GM18873 (cell line): ENCODE data around the gene TNP1.

Source experiments
- ATAC-seq: cut with Tn5 transposase; IDR thresholded peaks from one replicate; pipeline ENCODE4 v1.9.1; 2021; ENCODE audit warnings: mild to moderate bottlenecking, moderate library complexity, moderate number of reproducible peaks; ENCODE audit not compliant: unreplicated experiment, low FRiP score

TNP1 gene

DNA sequence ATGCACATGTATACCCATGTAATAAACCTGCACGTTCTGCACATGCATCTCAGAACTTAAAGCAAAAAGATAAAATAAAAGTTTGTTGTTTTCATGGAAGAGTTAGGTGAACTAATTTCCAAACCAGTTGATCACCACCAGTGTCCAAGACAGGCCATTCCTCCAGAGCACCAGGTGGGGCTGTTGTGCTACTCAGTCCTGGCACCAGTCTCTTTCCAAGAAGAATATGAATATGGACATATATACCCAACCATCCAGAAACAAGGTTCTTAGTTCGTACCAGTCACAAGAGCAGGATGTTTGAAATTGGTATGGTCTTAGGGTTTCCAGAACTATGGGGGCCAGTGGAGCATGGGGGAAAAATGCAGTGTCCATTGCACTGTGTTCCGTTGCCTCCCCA lies 17.2 kb upstream of the TNP1 start:
- ATAC-seq: no peak

DNA sequence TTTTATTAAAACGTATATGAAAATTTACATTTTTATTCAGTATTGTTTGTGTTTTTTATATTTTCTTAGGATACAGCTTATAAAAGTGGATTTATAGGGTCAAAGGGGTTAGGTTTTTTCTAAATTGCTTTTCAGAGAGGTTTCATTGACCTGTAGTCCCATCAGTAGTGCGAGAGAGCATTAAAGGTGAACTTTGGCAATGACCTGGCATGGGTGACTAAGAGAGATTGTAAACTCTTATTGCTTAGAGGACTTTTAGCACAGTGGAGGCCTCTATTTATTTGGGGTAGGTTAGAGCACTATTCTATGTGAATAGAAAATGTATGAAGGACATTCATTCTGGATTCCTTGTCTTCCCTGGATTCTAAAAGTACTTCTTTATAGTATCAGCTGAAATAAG lies 16.0 kb upstream of the TNP1 start:
- no peak for ATAC-seq

DNA sequence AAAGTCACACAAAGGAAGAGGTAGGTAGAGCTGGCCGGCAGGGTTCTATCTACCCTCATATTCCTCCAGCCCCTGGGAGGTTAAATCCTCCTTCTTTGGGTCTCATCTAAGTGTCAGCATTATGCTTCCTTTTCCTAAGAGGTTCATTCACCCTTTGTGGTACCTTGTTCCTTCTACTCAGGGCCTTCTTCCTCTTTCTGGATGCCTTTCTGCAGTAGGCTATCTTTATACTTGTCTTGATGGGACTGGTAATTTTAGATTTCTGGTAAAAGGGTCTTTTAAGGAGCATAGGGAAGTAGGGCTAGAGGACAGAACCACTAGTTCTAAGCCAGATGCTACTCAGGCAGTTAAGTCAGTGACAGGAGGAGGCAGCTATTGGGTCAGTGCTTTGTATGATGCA lies 13.7 kb upstream of the TNP1 start:
- no peak for ATAC-seq

DNA sequence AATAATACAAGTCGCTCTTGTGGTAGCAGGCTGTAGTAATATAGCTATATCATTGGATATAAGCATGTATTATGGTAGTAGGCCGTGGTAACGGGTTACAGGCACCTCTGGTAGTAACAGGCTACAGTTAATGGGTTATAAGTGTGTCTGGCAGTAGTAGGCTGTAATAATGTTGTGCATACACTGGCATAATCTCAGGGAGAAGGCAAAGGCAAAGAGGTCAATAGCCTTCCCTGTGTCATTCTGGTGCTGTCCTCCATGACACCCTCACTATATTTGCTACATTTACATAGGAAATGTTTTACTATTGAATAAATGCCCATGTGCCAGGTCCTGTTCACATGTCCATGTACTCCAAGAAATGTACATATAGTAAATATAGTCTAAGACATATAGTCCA lies 12.8 kb upstream of the TNP1 start:
- ATAC-seq: no peak

DNA sequence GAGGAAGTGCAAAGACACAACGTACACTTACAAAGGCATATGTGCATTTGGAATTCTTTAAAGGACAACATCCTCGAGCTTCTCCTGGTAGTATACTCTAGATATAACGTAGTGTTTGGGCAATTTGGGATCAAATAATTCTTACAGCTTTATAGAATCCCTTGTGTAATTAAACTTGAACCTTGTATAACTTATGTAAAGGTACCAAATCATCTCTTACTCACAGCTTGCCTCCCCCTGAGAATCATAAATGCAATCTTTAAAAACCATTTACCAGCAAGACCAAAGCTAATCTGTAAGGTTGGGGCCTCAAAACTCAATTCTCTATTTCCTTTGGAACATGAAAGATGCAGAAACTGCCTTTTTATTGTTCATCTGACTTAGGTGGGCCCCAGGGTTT lies 12.2 kb upstream of the TNP1 start:
- ATAC-seq: no peak

DNA sequence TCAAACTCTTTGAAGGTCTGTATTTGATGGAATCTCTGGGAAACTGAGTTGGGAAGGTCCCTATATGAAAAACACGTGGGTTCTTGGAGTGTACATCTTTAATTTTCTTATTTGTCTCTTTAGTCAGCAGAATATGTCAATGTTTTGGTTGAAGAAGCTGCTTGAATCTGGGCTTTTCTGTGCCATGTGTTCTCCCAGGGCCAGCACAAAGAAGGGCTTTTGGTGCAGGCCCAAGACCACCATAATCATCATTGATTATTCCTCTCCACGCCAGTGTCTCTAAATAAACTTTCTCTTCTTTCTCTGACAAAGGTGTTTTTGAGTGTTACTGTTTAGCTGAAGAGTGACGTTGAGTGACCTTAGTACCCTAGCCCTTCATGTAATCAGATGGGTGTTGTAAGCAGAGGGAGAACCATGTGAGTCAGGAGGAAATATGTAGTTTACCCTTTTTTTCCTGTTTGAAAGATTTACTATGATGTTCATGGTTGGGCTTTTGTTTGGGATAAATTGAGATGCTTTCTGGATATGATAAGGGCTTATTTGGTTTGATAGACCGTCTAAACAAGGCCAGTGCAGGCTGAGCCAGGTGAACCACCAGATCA lies 11.6 kb upstream of the TNP1 start:
- no peak for ATAC-seq

DNA sequence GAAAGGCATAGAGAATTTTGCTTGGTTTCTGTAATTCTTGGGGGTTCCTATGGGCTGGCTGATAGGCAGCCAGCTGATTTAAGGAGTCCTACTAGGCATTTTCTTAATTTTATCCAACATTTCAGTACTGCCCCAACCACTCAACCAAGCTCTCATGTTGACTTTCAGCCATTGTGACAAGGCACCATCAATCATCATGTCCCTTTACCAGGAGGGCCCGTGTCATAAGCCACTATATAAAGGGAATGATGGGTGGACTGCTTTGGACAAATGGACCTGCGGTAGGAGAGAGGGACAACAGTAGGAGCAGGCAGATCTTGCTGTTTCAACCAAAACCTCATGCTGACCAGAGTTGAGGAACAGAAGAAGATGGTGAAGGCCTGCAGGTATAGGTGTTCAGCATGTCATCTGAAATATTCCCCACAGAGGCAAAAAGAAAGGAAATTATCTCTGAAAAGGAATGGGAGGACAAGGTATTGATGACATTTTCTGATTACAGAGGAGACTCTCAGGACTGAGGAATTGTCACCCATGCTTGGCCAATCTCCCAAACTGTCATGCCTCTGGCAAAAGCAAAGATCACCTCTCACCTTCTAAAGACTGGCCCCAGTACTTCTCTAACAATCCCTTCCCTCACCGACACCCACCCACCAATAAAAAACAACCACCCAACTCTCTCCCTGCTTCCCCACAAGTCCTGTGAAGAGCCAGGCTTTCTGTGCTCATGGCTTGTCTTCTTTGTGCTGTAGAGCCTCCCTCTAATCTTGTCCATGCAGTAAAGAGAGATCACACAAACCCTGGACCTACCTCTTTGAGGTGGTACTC lies 10.9 kb upstream of the TNP1 start:
- no peak for ATAC-seq

DNA sequence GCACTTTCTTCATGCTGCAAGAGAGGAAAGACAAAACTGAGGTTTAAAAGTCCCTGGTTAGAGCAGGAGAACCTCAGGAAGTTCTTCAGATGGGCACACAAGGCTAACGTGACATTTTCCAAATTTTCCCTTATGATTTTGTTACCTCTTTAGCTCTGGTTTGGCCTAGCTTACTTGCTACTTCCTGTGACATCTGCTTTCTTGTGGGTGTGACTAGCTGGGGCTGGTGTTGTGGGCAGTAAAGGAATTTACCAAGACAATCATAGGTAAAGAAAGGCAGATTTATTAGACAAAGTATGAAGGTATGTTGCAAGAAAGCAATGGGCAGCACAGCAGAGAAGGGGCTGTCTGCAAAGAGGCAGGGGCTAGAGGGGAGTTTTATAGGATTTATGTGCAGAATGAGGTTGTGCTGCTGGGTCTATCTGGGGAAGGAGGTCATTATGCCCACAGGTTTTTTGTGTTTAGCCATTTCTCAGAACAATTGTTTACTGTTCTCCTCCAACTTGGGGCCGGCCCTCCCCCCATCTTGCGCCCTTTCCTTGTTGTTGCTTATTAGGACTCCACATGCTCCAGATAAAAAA lies 6.7 kb upstream of the TNP1 start:
- no peak for ATAC-seq

DNA sequence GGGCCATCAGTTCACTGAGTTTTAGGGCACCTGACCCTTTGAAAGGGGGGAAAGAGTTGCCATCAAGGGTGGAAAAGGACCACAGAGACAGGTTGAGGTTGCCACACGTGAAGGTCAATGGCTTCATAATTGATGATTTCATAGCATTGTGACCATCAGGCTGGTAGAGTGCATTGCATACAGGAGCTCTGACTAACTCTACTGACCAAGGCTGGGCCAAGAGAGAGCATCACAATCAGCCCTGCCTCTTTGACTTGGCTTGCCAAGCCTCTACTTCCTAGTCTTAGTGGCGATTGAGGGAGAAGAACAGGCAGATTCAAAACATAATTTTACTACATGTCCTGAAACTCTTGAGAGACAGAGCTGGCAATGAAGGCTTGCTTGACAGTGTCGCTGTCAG lies 5.8 kb upstream of the TNP1 start:
- ATAC-seq: no peak

DNA sequence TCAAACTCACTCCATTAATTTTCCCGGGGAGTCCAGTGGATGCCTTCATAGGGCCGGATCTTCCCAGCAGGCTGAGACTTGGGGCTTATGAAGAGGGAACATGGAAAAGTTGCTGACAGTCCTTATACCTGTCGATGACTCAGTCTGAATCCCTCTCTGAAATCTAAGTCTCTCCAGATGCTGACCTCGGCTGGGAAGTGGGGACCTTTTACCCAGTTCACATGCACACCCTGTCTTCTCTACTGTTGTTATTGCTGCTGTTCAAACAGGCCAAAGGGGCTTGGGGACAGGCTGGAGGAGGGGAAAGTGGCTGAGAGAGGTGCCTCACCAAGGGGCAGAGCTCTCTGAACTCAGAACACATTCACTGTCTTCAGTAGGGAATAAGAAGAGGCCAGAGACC lies 4.1 kb upstream of the TNP1 start:
- no peak for ATAC-seq

DNA sequence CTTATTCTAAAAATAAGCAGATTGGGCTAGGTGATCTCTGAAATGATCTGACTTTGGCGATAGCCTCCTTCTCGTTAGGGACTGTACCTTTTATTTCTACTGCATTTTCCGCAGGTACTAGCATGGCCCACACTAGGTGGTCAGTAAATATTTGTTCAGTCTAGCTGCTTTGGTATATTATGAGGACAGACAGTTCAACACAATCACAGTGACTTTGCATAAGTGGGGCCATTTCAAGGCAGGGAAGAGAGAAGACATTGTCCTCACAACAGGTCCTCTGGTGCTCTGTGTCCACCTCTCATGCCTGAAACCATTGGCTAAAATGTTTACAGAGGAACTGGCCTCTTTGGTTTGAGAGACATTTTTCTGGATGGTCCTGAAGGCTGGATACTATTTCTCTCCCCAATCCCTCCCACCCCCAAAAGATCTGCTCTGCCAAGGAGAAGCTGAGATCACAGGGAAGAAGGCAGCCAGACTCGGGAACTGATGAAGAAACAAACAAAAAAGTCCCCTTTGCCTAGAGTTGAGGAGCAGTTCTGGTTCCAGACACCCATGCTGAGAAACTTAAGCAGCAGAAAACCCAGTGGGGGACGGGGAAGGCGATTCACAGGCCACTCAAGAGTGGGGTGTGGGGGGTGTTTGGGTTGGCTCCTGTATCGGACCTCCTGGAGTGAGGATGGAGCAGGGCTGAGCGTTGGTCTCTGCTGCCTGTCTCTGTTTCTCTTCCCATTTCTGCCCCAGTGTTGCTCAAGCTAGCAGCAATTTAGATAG lies 2.9 kb upstream of the TNP1 start:
- ATAC-seq: no peak

DNA sequence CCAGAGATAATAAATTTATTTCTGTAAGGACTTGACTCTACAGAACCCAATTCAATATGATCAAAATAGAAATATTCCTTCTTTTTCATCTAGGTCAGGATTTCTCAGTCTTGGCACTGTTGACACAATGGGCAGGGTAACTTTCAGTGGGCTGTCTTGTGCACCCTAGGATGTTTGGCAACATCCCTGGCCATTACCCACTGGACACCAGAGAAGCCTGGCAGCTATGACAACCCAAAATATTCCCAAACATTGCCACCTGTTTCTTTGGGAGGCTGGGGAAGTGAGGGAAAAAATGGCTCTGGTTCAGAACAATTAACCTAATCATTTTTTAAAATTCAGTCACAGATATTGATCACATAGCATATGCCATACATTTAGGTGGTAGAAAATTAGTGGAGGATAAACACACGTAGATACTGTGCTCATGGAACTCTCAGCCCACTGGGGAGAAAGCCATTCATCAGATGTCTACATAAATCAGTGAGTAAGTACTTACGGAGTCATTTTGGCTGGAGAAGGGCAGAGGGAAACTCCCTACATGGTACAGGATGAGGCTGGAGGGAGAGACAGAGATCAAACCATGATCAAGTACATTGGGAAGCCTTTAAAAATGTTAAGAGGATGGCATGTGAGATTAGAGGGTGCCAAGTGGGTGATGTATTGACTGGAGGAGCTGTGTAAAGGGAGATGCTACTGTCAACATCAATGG lies 718 bp upstream of the TNP1 start:
- ATAC-seq: no peak

DNA sequence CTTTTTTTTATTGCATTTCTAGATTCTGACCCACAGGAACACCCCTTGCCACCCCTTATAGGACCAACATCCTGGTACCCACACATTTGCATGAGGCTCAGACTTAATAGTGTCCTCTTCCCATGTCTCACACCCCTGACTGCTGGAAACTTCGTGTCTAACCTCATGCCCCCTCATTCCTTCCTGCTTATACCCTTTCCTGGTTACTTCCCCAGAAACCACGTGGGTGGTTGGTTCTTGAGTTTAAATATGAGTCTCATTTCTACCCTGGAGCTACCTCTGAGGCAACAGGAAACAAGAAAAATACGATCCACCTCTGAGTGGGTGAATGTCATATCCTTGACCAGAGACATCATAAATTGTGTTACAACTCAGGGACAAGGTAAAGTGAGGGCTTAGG lies 1.6 kb downstream of the TNP1 start:
- no peak for ATAC-seq

DNA sequence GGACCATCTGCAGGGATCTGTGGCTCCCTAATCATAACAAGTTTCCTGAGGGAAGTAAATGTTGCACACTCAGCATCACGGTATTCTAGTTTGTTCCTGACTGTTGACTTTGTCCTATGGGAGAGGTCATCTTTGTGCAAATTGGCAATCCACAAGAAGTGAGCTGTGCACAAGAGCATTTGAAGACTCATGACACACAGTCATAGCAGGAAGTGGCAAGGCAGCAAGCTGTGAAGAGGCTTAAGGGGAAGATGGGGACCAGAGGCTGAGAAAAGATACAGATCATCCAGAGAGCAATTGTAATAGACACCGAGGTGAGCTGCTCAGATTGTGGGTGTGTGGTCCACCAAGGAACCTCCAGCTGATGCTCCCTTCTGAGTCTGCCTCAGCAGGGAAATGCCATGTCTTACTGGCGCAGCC lies 2.7 kb downstream of the TNP1 start:
- no peak for ATAC-seq

DNA sequence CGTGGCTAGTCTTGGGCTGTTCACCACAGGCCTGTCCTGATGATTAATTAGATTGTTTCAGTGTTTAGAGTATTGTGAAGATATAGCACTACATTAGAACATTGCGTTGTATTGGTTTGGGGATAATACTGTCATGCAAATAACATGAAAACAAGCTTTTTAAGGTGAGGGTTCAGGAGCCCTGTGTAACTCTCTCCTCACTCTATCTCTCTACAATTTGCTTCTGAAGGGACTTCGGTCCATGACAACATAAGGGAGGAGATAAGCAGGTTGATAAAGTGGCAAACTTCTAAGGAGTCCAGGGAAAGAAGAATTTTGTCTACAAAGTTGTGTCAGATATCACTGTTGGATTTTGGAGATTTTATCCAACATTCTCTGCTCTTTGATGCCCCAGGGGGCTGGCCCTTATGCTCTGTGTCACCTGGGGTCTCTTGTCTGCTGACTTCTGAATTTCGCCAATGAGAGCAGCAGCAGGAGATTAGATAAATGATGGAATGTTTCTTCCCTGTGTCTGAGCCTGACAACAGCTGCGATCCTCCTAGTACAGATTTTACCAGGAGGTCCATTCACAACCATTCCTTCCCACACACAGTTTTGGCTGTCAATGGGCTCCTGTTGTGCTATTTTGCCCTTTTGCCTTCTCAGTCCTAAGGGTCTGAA lies 3.3 kb downstream of the TNP1 start:
- ATAC-seq: no peak

DNA sequence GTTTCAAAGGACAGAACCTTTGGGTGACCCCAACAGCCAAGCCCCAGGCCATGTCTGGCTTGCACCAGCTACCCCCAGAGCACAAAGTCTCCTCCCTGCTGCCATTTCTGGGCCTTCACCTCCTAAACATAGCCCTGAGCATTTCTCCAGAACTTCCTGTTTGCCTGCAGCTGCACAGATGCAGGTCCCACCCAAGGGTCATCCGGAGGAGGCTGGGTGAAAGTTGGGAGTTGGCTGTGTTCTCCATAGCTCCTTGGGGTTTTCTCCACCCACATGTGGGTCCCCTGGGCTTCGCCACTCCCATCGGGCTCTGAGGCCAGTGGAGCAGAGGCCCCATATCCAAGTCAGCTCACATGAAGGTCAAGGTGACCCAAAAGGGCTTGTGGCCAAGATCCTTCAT lies 4.3 kb downstream of the TNP1 start:
- no peak for ATAC-seq

DNA sequence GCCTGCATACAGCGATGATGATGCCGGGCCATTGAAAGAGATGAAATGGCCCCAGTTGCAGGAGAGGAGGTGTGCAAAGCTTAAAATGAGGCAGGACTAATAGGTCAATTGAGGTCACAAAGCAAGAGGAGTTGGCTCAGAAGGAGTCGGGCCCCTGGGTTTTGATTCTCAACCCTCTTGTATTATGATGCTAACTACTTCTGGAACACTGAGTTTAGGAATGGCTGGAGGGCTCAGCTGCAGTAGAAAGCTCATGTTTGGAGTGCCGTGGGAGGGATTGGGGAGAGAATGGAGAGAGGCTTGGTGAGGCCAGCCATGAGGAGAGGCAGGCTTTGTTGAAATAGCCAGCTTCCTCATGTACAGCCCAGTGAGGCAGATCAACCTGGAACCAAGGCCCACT lies 4.8 kb downstream of the TNP1 start:
- no peak for ATAC-seq

DNA sequence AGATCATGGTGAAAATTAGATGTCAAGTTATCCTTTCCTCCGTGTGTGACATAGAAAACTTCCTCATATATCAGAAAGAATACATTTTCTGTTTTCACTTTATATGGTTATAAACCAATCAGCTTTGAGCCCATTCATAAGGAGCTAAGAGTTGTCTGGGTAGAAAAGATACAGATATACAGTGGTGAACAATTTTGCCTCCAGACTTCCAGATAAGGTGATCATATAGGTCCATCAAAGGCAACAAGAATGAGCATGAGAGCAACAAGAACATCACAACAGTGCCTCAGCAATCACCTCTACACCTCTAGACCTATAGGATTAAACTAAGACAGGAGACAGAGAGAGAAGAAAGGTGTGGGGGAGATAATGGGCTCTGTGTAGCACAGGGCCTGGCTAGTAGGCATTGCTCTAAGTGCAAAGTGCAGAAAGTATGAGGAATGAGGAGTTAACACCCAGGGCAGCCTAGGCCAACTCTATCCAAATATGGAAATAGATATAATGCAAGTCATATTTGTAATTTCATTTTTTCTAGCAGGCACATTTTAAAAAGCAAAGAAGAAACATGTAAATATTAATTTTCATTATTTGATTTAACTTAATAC lies 8.3 kb downstream of the TNP1 start:
- ATAC-seq: no peak

DNA sequence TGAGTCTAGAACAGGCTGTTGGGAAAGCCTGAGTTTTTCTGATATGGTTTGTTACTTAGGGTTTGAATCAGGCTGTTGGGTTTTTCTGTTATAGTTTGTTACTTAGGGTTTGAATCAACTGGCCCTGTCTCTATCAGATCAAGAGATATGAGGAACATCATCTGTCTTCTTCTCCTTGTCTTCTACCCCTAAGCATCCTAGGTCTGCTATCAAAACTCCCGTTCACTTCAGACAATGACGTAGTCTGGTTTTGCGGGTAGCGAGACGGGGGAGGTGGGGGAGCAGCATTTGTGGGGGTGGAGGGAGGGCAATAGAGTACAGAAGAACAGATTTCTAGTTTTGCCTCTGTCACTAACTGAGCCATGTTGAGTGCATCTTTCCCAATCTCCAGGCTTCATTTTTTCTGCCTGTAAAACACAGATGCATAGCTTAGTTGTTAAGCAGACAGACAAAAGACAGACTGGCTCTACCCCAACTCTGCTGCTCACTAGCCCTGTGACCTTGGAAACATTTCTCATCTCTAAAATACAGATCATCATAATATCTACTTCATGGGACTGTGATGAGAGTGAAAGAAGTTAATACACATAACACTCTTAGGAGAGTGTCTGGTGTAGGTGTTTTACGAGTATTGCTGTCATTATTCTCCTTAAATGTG lies 9.1 kb downstream of the TNP1 start:
- ATAC-seq: no peak
